Fibroblast of skin of abdomen (primary cell): ENCODE results near the gene IL13RA1.
"Not testable (repeated sequence)": the region's sequence is repeated elsewhere in the genome, so short reads cannot be mapped to it uniquely, and the experiment has no call there.

Experiments
- DNase-seq: peaks from one replicate; pipeline ENCODE4 v3.0.0-alpha.2; 2013

Gene IL13RA1

GRCh38 chrX:118780911-118781310, 53.5 kb downstream of the IL13RA1 start:
- DNase-seq, result peak; percentile 9

DNA sequence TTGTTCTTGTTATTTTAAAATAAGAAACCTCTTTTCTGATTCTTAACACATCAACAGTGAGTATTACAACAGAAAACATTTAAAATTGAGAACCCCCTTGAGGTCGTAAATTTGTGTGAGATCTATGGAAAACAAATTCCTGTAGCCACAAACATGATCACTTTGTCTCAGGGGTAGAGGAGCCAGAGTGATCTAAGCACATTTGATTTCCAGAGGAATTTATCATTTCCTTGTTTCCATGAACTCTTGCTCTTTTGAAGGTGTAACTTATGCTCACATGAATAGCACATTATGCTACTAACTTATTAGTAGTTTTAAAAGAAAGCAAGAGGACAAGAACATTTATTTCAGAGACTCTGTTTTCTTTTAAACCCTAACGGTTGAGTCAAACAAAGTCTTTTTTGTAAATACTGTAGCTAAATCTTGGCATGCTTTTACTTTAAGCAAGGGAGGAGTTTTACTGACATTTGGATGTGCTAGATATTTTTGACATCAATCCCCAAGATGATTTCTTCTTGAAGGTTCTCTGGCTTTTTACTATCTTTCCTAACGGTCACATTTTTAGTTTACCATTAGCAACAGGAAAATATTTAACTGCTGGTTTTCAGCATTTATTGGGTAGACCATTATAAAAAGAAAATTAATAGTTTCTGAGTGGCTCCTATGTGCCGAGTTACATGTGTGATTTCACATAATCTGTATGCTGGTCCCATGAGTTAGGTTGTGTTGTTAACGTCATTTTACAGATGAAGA, 68.3 kb downstream of the IL13RA1 start:
- peak; percentile 9 for DNase-seq

DNA sequence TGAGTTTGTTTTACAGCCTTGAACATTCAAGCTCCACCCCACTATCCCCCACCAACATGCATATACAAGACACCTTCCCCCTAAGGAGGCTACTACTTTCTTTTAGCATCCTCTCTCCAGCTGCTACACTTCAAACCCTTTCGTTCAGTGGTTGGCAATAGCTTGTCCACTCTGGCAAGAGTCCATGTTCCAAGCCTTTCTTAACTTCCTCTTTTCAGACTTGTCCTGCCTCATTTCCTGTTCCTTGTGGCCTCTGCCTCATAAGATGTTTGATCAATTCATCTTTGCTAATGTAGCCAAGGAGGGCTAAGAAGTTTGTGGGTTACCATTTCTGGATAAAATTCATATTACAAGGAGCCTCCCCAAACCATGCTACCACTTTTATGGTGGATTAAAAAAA, 75.5 kb downstream of the IL13RA1 start:
- peak; percentile 9 for DNase-seq

DNA sequence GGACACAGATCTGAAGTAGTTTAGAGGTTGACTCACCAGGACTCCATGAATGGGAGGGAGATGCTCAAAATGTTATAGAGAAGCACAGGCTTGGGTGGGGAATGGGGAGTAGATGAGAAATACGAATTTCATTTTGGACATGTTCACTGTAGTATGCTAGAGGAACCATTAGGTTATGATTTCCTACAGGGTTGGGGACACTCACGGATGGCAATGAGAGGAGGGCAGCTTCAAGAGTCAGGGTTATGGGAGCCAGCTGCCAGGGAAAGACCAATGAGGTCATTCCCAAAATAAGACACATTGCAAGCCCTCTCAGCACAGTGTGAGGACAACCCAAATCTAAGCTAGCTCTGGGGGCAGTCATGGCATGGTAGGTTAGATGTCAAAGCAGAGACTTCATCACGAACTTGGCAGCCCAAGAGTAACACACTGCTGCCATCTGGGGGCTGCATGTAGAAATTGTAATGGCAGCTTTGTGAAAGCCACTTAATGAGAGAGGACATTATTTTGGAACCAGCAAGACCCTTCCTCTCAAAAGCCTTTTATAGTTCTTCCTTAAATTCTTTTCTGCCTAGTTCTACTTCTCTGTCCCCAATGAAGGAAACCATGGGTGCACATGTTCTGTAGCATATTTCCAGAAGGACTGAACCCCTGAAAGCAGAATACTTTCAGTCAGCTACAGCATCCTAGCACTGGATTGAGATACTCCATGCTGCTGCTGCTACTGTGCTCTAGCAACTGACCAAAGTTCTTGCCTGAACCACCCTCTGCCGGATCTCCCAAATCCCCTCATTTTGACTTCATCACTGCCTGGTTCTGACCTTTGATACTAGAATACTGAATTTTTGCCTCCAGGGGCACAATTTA, 80.0 kb downstream of the IL13RA1 start:
- peak; percentile 34 for DNase-seq

GRCh38 chrX:118817257-118817656, 89.9 kb downstream of the IL13RA1 start:
- DNase-seq, result not testable (repeated sequence)

GRCh38 chrX:118823263-118824172, 96.1 kb downstream of the IL13RA1 start, which contains the start of gene ZCCHC12:
TSS of gene ZCCHC12 (plus strand) at chrX:118823824. CDS start at chrX:118825245, 1,421 bp downstream.
- peak; percentile 33 for DNase-seq

GRCh38 chrX:118824173-118824730, 96.8 kb downstream of the IL13RA1 start:
- DNase-seq, result no peak

DNA sequence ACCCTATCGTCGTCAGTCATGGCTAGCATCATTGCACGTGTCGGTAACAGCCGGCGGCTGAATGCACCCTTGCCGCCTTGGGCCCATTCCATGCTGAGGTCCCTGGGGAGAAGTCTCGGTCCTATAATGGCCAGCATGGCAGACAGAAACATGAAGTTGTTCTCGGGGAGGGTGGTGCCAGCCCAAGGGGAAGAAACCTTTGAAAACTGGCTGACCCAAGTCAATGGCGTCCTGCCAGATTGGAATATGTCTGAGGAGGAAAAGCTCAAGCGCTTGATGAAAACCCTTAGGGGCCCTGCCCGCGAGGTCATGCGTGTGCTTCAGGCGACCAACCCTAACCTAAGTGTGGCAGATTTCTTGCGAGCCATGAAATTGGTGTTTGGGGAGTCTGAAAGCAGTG, 97.8 kb downstream of the IL13RA1 start:
- DNase-seq, result no peak

GRCh38 chrX:118839334-118839958, 112.0 kb downstream of the IL13RA1 start:
- DNase-seq, result peak; percentile 30
